Measurements from ENCODE around the gene DEPDC7.

The DEPDC7 gene

GRCh38 chr11:33052231-33052630 is 36.6 kb downstream of the DEPDC7 start:
- CTCF ChIA-PET: no interaction called here

GRCh38 chr11:33055375-33055774 is 39.7 kb downstream of the DEPDC7 start:
- POLR2A ChIA-PET: interaction anchor here (1.9 kb wide), 1 partner anchor 16 kb away, joined by 7 read pairs; the partner anchor contains the start of gene TCP11L1
- CTCF ChIA-PET: interaction anchor here (1.6 kb wide), 1 partner anchor 10 kb away, joined by 5 read pairs; no protein-coding TSS in a partner anchor
- DNase-seq (ENCODE audit: extremely low spot score): no peak
- no peak for TF ChIP-seq SP1 (IDR thresholded peaks at IDR 0.05)
- TF ChIP-seq L3MBTL2 (conservative IDR thresholded peaks at IDR 0.05): no peak
- no peak for TF ChIP-seq FOXM1 (IDR thresholded peaks at IDR 0.05; ENCODE audit: borderline replicate concordance)
- TF ChIP-seq HDGF (IDR thresholded peaks at IDR 0.05; ENCODE audit: borderline replicate concordance): no peak
- TF ChIP-seq ELF4 (IDR thresholded peaks at IDR 0.05): no peak
- TF ChIP-seq BHLHE40 (IDR thresholded peaks at IDR 0.05; ENCODE audit: borderline replicate concordance): no peak
- TF ChIP-seq PKNOX1 (IDR thresholded peaks at IDR 0.05): no peak
- TF ChIP-seq SUZ12 (IDR thresholded peaks at IDR 0.05): no peak
- no peak for TF ChIP-seq FOXA1 (IDR thresholded peaks at IDR 0.05)
- no peak for TF ChIP-seq CTBP1 (IDR thresholded peaks at IDR 0.05; ENCODE audit: borderline replicate concordance)
- TF ChIP-seq NFRKB (IDR thresholded peaks at IDR 0.05): no peak
- no peak for TF ChIP-seq TARDBP (IDR thresholded peaks at IDR 0.05)
- no peak for TF ChIP-seq LEF1 (IDR thresholded peaks at IDR 0.05; ENCODE audit: borderline replicate concordance)
- TF ChIP-seq ARNT (IDR thresholded peaks at IDR 0.05): no peak
- no peak for TF ChIP-seq FOXK2 (IDR thresholded peaks at IDR 0.05)
- TF ChIP-seq ZNF384 (IDR thresholded peaks at IDR 0.05): no peak

More at GRCh38 chr11:33052231-33052630, 36.6 kb downstream of the DEPDC7 start:
- TF ChIP-seq NFRKB (IDR thresholded peaks at IDR 0.05) (no peak), SP1 (IDR thresholded peaks at IDR 0.05) (no peak), CTBP1 (IDR thresholded peaks at IDR 0.05; ENCODE audit: borderline replicate concordance) (no peak), LEF1 (IDR thresholded peaks at IDR 0.05; ENCODE audit: borderline replicate concordance) (no peak), FOXA1 (IDR thresholded peaks at IDR 0.05) (no peak), TARDBP (IDR thresholded peaks at IDR 0.05) (no peak)
- POLR2A ChIA-PET: interaction anchor here (1.6 kb wide), 1 partner anchor 13 kb away, joined by 4 read pairs; the partner anchor contains the start of gene TCP11L1
- DNase-seq (ENCODE audit: extremely low spot score): no peak

GRCh38 chr11:33057284-33057683 is 41.6 kb downstream of the DEPDC7 start:
- POLR2A ChIA-PET: interaction anchor here (1.0 kb wide), 1 partner anchor 18 kb away, joined by 3 read pairs; the partner anchor contains the start of gene TCP11L1

GRCh38 chr11:33059331-33060007 is 43.8 kb downstream of the DEPDC7 start:
- TF ChIP-seq TARDBP (IDR thresholded peaks at IDR 0.05) (no peak), FOXK2 (IDR thresholded peaks at IDR 0.05) (no peak), FOXA1 (IDR thresholded peaks at IDR 0.05) (no peak)
- POLR2A ChIA-PET: interaction anchor here (0.9 kb wide), 1 partner anchor 20 kb away, joined by 5 read pairs; the partner anchor contains the start of gene TCP11L1
- no peak for DNase-seq (ENCODE audit: extremely low spot score)
- CTCF ChIA-PET: no interaction called here

More at GRCh38 chr11:33057284-33057683, 41.6 kb downstream of the DEPDC7 start:
- DNase-seq (ENCODE audit: extremely low spot score): no peak
- TF ChIP-seq NFRKB (IDR thresholded peaks at IDR 0.05) (no peak), TARDBP (IDR thresholded peaks at IDR 0.05) (no peak), FOXA1 (IDR thresholded peaks at IDR 0.05) (no peak), BHLHE40 (IDR thresholded peaks at IDR 0.05; ENCODE audit: borderline replicate concordance) (no peak), FOXM1 (IDR thresholded peaks at IDR 0.05; ENCODE audit: borderline replicate concordance) (no peak), ARNT (IDR thresholded peaks at IDR 0.05) (no peak), SP1 (IDR thresholded peaks at IDR 0.05) (no peak), LEF1 (IDR thresholded peaks at IDR 0.05; ENCODE audit: borderline replicate concordance) (no peak), FOXK2 (IDR thresholded peaks at IDR 0.05) (no peak), HDGF (IDR thresholded peaks at IDR 0.05; ENCODE audit: borderline replicate concordance) (no peak), CTBP1 (IDR thresholded peaks at IDR 0.05; ENCODE audit: borderline replicate concordance) (no peak), PKNOX1 (IDR thresholded peaks at IDR 0.05) (no peak), ELF4 (IDR thresholded peaks at IDR 0.05) (no peak), L3MBTL2 (conservative IDR thresholded peaks at IDR 0.05) (no peak), SUZ12 (IDR thresholded peaks at IDR 0.05) (no peak), ZNF384 (IDR thresholded peaks at IDR 0.05) (no peak)
- CTCF ChIA-PET: no interaction called here

GRCh38 chr11:33060271-33060670 is 44.6 kb downstream of the DEPDC7 start:
- ChIA-PET CTCF (no interaction called here), POLR2A (interaction anchor here (0.9 kb wide), 1 partner anchor 21 kb away, joined by 5 read pairs; the partner anchor contains the start of gene TCP11L1)
- no peak for DNase-seq (ENCODE audit: extremely low spot score)
- TF ChIP-seq NFRKB (IDR thresholded peaks at IDR 0.05) (no peak), HDGF (IDR thresholded peaks at IDR 0.05; ENCODE audit: borderline replicate concordance) (no peak), L3MBTL2 (conservative IDR thresholded peaks at IDR 0.05) (no peak), SP1 (IDR thresholded peaks at IDR 0.05) (no peak), FOXA1 (IDR thresholded peaks at IDR 0.05) (no peak), PKNOX1 (IDR thresholded peaks at IDR 0.05) (no peak), SUZ12 (IDR thresholded peaks at IDR 0.05) (no peak), ELF4 (IDR thresholded peaks at IDR 0.05) (no peak), ARNT (IDR thresholded peaks at IDR 0.05) (no peak), FOXM1 (IDR thresholded peaks at IDR 0.05; ENCODE audit: borderline replicate concordance) (no peak), ZNF384 (IDR thresholded peaks at IDR 0.05) (no peak), FOXK2 (IDR thresholded peaks at IDR 0.05) (no peak), TARDBP (IDR thresholded peaks at IDR 0.05) (no peak), LEF1 (IDR thresholded peaks at IDR 0.05; ENCODE audit: borderline replicate concordance) (no peak)

- CTCF ChIA-PET: no interaction called here
- DNase-seq (ENCODE audit: extremely low spot score): no peak
- TF ChIP-seq PKNOX1 (IDR thresholded peaks at IDR 0.05) (no peak), SP1 (IDR thresholded peaks at IDR 0.05) (no peak), LEF1 (IDR thresholded peaks at IDR 0.05; ENCODE audit: borderline replicate concordance) (no peak), ARNT (IDR thresholded peaks at IDR 0.05) (no peak), FOXA1 (IDR thresholded peaks at IDR 0.05) (no peak), SUZ12 (IDR thresholded peaks at IDR 0.05) (no peak)
- POLR2A ChIA-PET: interaction anchor here (1.5 kb wide), 1 partner anchor 22 kb away, joined by 5 read pairs; the partner anchor contains the start of gene TCP11L1
Observed at GRCh38 chr11:33062137-33062536, 46.5 kb downstream of the DEPDC7 start.

Data from HEK293T (cell line).